HEK293T (cell line): ENCODE measurements around the gene SLC6A17.

Experiments
- BHLHE40 ChIP-seq: fragments of 450-650 bp; IDR thresholded peaks from 2 replicates; pipeline ENCODE4 v1.6.1; 2016; ENCODE audit warnings: mild to moderate bottlenecking, moderate library complexity, borderline replicate concordance
- CTBP1 ChIP-seq: fragments of 450-650 bp; IDR thresholded peaks from 2 replicates; pipeline ENCODE4 v1.6.1; 2016; ENCODE audit warnings: borderline replicate concordance
- ELF4 ChIP-seq: fragments of 450-650 bp; IDR thresholded peaks from 2 replicates; pipeline ENCODE4 v1.6.1; 2017; ENCODE audit warnings: antibody characterized with exemption
- FOXA1 ChIP-seq: fragments of 450-650 bp; IDR thresholded peaks from 2 replicates; pipeline ENCODE4 v1.6.1; 2016; ENCODE audit warnings: mild to moderate bottlenecking
- FOXK2 ChIP-seq: fragments of 450-650 bp; IDR thresholded peaks from 2 replicates; pipeline ENCODE4 v1.6.1; 2016; ENCODE audit warnings: mild to moderate bottlenecking
- FOXM1 ChIP-seq: fragments of 450-650 bp; IDR thresholded peaks from 2 replicates; pipeline ENCODE4 v1.6.1; 2017; ENCODE audit warnings: mild to moderate bottlenecking, borderline replicate concordance
- LEF1 ChIP-seq: fragments of 450-650 bp; IDR thresholded peaks from 2 replicates; pipeline ENCODE4 v1.6.1; 2017; ENCODE audit warnings: mild to moderate bottlenecking, borderline replicate concordance
- NFRKB ChIP-seq: fragments of 450-650 bp; IDR thresholded peaks from 2 replicates; pipeline ENCODE4 v1.6.1; 2016; ENCODE audit warnings: mild to moderate bottlenecking, moderate library complexity
- SP1 ChIP-seq: fragments of 450-650 bp; IDR thresholded peaks from 2 replicates; pipeline ENCODE4 v1.6.1; 2017
- SUZ12 ChIP-seq: fragments of 450-650 bp; IDR thresholded peaks from 2 replicates; pipeline ENCODE4 v1.6.1; 2016; ENCODE audit warnings: mild to moderate bottlenecking
- TARDBP ChIP-seq: fragments of 450-650 bp; IDR thresholded peaks from 2 replicates; pipeline ENCODE4 v1.6.1; 2016
- ZNF384 ChIP-seq: fragments of 450-650 bp; IDR thresholded peaks from 2 replicates; pipeline ENCODE4 v1.6.1; 2016

- TF ChIP-seq FOXM1 (no peak), FOXA1 (no peak), SUZ12 (no peak), NFRKB (no peak), ELF4 (no peak), FOXK2 (no peak), CTBP1 (no peak), BHLHE40 (no peak), ZNF384 (no peak), TARDBP (no peak), LEF1 (no peak), SP1 (no peak)
Measured at GRCh38 chr1:110136911-110137310, 13.4 kb upstream of the SLC6A17 start.
